IMR-90 (cell line): ENCODE results near the gene CEP162.

Source experiments
- MAZ ChIP-seq: IDR thresholded peaks from 2 replicates; pipeline ENCODE4 v1.6.1; 2012; ENCODE audit warnings: low read depth, mild to moderate bottlenecking, low read length, improper control_type of control experiment, moderate library complexity, borderline replicate concordance
- POLR2A ChIP-seq: IDR thresholded peaks from 2 replicates; pipeline ENCODE4 v1.6.1; 2012; ENCODE audit warnings: mild to moderate bottlenecking, low read depth, low read length
- RAD21 ChIP-seq: IDR thresholded peaks from 2 replicates; pipeline ENCODE4 v1.6.1; 2012; ENCODE audit warnings: low read length, improper control_type of control experiment
- RCOR1 ChIP-seq: IDR thresholded peaks from 2 replicates; pipeline ENCODE4 v1.6.1; 2012; ENCODE audit warnings: mild to moderate bottlenecking, low read length, improper control_type of control experiment; ENCODE audit not compliant: insufficient replicate concordance
- SMC3 ChIP-seq: fragments of 150-350 bp; IDR thresholded peaks from 2 replicates; pipeline ENCODE4 v1.6.1; 2016; ENCODE audit warnings: low read depth, mild to moderate bottlenecking, antibody characterized with exemption, low read length, moderate library complexity
- TF ChIP-seq, protein P1 (sequence below): conservative IDR thresholded peaks from 2 replicates; pipeline ENCODE4 v1.5.1; 2012; ENCODE audit warnings: mild to moderate bottlenecking, low read depth, low read length, improper control_type of control experiment
- TF ChIP-seq, protein P2 (sequence below): fragments of 150-350 bp; IDR thresholded peaks from 2 replicates; pipeline ENCODE4 v1.6.1; 2017; ENCODE audit warnings: mild to moderate bottlenecking, antibody characterized with exemption, low read length, low read depth
- TF ChIP-seq, protein P3 (sequence below): fragments of 150-350 bp; IDR thresholded peaks from 2 replicates; pipeline ENCODE4 v1.6.1; 2016; ENCODE audit warnings: low read depth, mild to moderate bottlenecking, low read length, moderate library complexity, borderline replicate concordance

DNA sequence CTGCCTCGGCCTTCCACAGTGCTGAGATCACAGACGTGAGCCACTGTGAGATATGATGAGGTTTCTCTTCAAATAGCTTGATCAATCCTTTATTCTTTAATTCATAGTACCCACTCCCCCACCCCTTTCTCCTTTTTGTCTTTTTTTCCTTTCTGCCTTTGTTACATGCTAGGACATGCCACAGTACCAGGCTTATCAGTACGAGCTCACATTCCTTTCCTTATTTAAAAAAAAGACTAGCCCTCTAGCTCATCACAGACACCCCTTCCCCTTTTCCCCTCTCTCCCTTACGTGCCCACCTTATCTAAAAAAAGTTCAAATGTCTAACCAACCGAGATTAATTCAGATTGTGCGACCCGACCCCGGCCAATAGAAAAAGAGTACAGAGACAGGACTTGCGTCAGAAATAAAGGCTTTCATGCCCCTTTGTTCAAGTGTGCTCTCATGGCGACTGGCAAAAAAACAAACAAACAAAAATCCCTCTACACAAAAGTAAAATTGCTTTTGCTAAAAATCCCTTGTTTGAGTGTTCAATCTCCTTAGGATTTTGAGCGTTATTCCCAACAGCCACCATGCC, 144.7 kb downstream of the CEP162 start:
- no peak for TF ChIP-seq POLR2A
- no peak for TF ChIP-seq RAD21
- TF ChIP-seq, protein P1, sequence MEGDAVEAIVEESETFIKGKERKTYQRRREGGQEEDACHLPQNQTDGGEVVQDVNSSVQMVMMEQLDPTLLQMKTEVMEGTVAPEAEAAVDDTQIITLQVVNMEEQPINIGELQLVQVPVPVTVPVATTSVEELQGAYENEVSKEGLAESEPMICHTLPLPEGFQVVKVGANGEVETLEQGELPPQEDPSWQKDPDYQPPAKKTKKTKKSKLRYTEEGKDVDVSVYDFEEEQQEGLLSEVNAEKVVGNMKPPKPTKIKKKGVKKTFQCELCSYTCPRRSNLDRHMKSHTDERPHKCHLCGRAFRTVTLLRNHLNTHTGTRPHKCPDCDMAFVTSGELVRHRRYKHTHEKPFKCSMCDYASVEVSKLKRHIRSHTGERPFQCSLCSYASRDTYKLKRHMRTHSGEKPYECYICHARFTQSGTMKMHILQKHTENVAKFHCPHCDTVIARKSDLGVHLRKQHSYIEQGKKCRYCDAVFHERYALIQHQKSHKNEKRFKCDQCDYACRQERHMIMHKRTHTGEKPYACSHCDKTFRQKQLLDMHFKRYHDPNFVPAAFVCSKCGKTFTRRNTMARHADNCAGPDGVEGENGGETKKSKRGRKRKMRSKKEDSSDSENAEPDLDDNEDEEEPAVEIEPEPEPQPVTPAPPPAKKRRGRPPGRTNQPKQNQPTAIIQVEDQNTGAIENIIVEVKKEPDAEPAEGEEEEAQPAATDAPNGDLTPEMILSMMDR: no peak
- no peak for TF ChIP-seq SMC3
- TF ChIP-seq MAZ: no peak
- TF ChIP-seq, protein P2, sequence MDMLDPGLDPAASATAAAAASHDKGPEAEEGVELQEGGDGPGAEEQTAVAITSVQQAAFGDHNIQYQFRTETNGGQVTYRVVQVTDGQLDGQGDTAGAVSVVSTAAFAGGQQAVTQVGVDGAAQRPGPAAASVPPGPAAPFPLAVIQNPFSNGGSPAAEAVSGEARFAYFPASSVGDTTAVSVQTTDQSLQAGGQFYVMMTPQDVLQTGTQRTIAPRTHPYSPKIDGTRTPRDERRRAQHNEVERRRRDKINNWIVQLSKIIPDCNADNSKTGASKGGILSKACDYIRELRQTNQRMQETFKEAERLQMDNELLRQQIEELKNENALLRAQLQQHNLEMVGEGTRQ: no peak
- TF ChIP-seq RCOR1: no peak
- TF ChIP-seq, protein P3, sequence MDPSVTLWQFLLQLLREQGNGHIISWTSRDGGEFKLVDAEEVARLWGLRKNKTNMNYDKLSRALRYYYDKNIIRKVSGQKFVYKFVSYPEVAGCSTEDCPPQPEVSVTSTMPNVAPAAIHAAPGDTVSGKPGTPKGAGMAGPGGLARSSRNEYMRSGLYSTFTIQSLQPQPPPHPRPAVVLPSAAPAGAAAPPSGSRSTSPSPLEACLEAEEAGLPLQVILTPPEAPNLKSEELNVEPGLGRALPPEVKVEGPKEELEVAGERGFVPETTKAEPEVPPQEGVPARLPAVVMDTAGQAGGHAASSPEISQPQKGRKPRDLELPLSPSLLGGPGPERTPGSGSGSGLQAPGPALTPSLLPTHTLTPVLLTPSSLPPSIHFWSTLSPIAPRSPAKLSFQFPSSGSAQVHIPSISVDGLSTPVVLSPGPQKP: no peak
